HG03457 (cell line): ENCODE measurements around the gene NPIPB2.

ENCODE experiments used
- ATAC-seq: cut with Tn5 transposase; IDR thresholded peaks from one replicate; pipeline ENCODE4 v1.9.1; 2021; ENCODE audit warnings: moderate number of reproducible peaks; ENCODE audit not compliant: unreplicated experiment

Gene NPIPB2

GRCh38 chr16:11907160-11907970 lies 34.5 kb downstream of the NPIPB2 start:
- no peak for ATAC-seq

GRCh38 chr16:11903906-11904305 lies 37.9 kb downstream of the NPIPB2 start:
- no peak for ATAC-seq

- ATAC-seq, result no peak
Observed at GRCh38 chr16:11901091-11901490, 40.8 kb downstream of the NPIPB2 start.

- no peak for ATAC-seq
Observed at GRCh38 chr16:11896486-11897176, 45.2 kb downstream of the NPIPB2 start.

GRCh38 chr16:11893571-11893970 lies 48.3 kb downstream of the NPIPB2 start:
- ATAC-seq, result no peak

GRCh38 chr16:11892761-11893160 lies 49.1 kb downstream of the NPIPB2 start:
- ATAC-seq, result no peak

- no peak for ATAC-seq
Observed at GRCh38 chr16:11890231-11890965, 51.4 kb downstream of the NPIPB2 start.

GRCh38 chr16:11886881-11887280 lies 55.0 kb downstream of the NPIPB2 start:
- ATAC-seq, result no peak

- ATAC-seq, result no peak
Observed at GRCh38 chr16:11884035-11884434, 57.8 kb downstream of the NPIPB2 start.

- ATAC-seq, result no peak
Observed at GRCh38 chr16:11880007-11880406, 61.8 kb downstream of the NPIPB2 start.

- ATAC-seq, result no peak
Observed at GRCh38 chr16:11877374-11877773, 64.5 kb downstream of the NPIPB2 start.
